Common myeloid progenitor, CD34-positive (primary cell): ENCODE data around the gene CDK5RAP2.

Experiments used
- CTCF ChIA-PET: fragments of 350-600 bp; sonication (Branson Sonifier 250); formaldehyde crosslinking; loops from one replicate; lab custom pipeline; 2021; ENCODE audit warnings: antibody characterized with exemption; lab: Charles Lee
- POLR2A ChIA-PET: fragments of 350-600 bp; sonication (Branson Sonifier 250); formaldehyde crosslinking; loops from one replicate; lab custom pipeline; 2021; ENCODE audit warnings: antibody characterized with exemption; lab: Charles Lee
- DNase-seq, 3 donors: peaks; one replicate each; pipeline versions ENCODE4 v3.0.0 to v3.0.0-alpha.2; 2013
- H3K27ac ChIP-seq, 2 experiments: 1 replicate in 1 of 2; 2 replicates in 1 of 2; pipeline ENCODE4 v1.7.0; 2013; ENCODE audit warnings: inconsistent platforms in 2 of 2, low read length in 2 of 2, mild to moderate bottlenecking in 2 of 2, low read depth in 1 of 2, moderate library complexity in 1 of 2; ENCODE audit not compliant: severe bottlenecking in 2 of 2, insufficient read depth in 1 of 2, poor library complexity in 1 of 2
- H3K27me3 ChIP-seq, 5 experiments: replicated peaks in 2 of 5; 1 replicate in 3 of 5; 2 replicates in 2 of 5; pipeline versions ENCODE4 v1.6.1 to v1.7.0; 2013; ENCODE audit warnings: low read length in 4 of 5, mild to moderate bottlenecking in 2 of 5, moderate library complexity in 2 of 5, inconsistent platforms in 1 of 5; ENCODE audit not compliant: insufficient read depth in 5 of 5, control insufficient read depth in 4 of 5
- H3K36me3 ChIP-seq, 4 experiments: 1 replicate in 2 of 4; 2 replicates in 2 of 4; pipeline versions ENCODE4 v1.6.1 to v1.7.0; 2013; ENCODE audit warnings: low read length in 3 of 4, control low read depth in 1 of 4, mild to moderate bottlenecking in 1 of 4; ENCODE audit not compliant: control insufficient read depth in 4 of 4, insufficient read depth in 4 of 4
- H3K4me1 ChIP-seq, 4 experiments: 1 replicate in 3 of 4; 2 replicates in 1 of 4; pipeline versions ENCODE4 v1.6.1 to v1.7.1; 2013; ENCODE audit warnings: low read length in 3 of 4, mild to moderate bottlenecking in 3 of 4, control low read depth in 1 of 4, inconsistent platforms in 1 of 4, moderate library complexity in 1 of 4; ENCODE audit not compliant: control insufficient read depth in 4 of 4, insufficient read depth in 4 of 4; ENCODE audit errors: control extremely low read depth in 1 of 4
- H3K4me3 ChIP-seq, 7 experiments: 1 replicate in 4 of 7; 2 replicates in 3 of 7; pipeline versions ENCODE4 v1.5.1 to v1.7.0; 2013; ENCODE audit warnings: mild to moderate bottlenecking in 7 of 7, low read length in 6 of 7, moderate library complexity in 6 of 7, inconsistent platforms in 2 of 7, low read depth in 2 of 7, control low read depth in 1 of 7; ENCODE audit not compliant: insufficient read depth in 4 of 7, control insufficient read depth in 1 of 7; ENCODE audit errors: extremely low read depth in 1 of 7
- H3K9me3 ChIP-seq, 5 experiments: 1 replicate in 4 of 5; 2 replicates in 1 of 5; pipeline versions ENCODE4 v1.6.1 to v1.7.1; 2013; ENCODE audit warnings: low read length in 4 of 5, mild to moderate bottlenecking in 2 of 5, inconsistent platforms in 1 of 5, low read depth in 1 of 5, moderate library complexity in 1 of 5; ENCODE audit not compliant: control insufficient read depth in 4 of 5, insufficient read depth in 2 of 5; ENCODE audit errors: control extremely low read depth in 1 of 5
- WGBS: methylation state at CpG from one replicate; pipeline ENCODE4 v1.1.5; 2013; ENCODE audit not compliant: insufficient coverage; 5-methylcytosine and 5-hydroxymethylcytosine counted together

CDK5RAP2 gene

DNA sequence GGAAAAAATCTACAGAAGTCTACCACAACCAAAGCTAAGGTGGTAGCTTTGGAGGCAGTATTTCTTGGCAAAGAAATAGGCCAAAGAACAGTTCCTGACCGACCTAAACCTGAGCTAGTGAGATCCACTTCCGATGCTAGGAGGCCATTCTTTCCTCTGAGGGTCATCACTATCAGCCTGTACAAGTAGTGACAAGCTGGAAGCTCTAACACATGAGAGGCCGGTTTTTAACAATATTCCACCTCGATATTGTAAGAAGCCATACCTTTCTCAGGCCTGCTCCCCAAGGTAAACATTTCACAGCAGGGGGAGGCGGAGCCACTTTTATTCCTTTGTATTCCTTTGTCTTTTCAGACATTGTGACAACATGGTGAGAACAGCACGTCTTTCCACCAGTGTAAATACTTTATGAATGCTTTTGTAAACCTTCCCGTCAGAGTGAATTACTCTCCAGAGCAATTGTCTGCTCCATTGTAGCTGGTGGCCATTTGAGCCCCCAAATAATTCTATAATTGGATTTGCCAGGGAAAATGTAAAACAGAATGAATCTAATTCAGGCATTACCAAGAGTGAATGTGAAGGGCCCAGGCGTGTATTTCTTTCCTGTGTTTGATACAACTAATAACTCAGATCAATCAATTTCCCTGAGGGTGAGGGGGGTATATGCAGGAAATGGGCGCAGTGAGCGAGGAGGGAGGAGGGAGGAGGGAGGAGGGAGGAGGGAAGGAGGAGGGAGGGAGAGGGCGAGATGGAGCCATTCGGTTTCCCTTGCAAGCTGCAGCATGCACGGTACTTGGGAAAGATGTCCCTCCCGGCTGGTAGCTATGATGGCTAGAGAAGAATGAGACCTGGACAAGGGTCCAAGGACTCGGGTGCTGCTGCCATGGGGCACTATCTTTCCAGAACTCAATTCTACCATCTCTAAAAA lies 166.6 kb downstream of the CDK5RAP2 start:
- peaks cover 19 to 57% (median 35%) of the 10 kb centered on the region in 4 experiments for H3K36me3 ChIP-seq
- no peaks in the 10 kb centered on the region for H3K27me3 ChIP-seq
- DNase-seq, result no peak
- WGBS, result 95% methylated on average over 12 of the region's 15 CpGs
- ChIA-PET CTCF (interaction anchor here (1.8 kb wide), 1 partner anchor 12 kb away, joined by 8 read pairs; no protein-coding TSS in a partner anchor), POLR2A (no interaction called here)
- no peak overlapping the region for H3K27ac ChIP-seq
- no peaks in the 10 kb centered on the region for H3K9me3 ChIP-seq
- no peak overlapping the region for H3K4me3 ChIP-seq
- no peaks in the 10 kb centered on the region for H3K4me1 ChIP-seq

DNA sequence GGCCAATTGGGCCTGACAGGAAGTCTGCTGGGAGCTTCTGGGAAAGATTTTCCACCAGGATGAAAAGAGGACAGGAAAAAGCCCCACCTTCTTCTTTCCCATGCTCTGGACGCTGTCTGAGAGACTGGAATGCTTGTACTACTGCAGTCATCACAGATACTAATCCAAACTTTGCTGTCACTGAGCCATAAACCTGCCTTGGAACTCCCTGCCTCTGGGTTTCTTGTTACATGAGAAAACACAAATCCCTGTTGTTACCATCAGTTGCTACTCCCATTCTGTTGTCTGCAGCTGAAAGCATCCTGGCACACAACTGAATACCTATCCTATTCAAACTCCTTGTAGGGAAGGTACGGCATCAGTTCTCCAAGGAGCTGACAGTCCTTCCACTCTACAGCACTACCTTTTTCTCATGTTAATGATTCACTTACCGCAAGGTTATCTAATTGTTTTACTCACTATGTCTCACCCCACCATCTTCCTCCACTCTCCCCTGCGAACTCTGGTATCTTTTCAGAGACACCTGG lies 167.5 kb downstream of the CDK5RAP2 start:
- Histone ChIP-seq H3K27me3 (no peaks in the 10 kb centered on the region), H3K36me3 (peaks cover 18 to 65% (median 40%) of the 10 kb centered on the region in 4 experiments), H3K27ac (no peak overlapping the region), H3K9me3 (no peaks in the 10 kb centered on the region), H3K4me1 (no peaks in the 10 kb centered on the region), H3K4me3 (no peak overlapping the region)
- 100% methylated on average over 4 of the region's 4 CpGs for WGBS
- CTCF ChIA-PET, result interaction anchor here (1.8 kb wide), 1 partner anchor 13 kb away, joined by 8 read pairs; no protein-coding TSS in a partner anchor
- DNase-seq, result no peak
- POLR2A ChIA-PET, result no interaction called here

DNA sequence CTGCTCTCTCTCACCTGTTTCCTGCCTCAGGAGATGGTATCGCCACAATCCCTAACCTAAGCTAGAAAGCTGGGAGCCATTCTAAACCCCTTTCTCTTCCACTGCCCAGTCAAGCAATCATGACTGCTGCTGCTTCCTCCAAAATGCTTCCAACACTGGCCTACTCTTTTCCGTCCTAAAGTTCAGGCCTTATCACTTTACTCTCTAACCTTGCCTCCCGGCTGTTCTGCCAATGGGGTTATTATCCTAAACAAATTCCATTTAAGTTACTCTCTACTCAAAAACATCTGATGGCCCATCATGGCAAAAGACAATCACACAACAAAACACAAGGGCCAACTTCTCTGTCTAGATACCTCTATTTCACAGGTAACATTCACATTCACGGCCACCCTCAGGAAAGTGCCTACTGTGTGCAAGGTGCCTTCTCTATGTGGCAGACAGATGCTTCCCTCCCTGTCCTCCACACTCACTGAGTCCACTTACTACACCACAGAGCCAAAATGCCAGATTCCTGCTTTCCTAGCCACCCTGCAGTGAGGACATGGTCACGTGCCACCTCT lies 168.0 kb downstream of the CDK5RAP2 start:
- Histone ChIP-seq H3K4me1 (no peaks in the 10 kb centered on the region), H3K36me3 (peaks cover 21 to 65% (median 40%) of the 10 kb centered on the region in 4 experiments), H3K4me3 (no peak overlapping the region), H3K27ac (no peak overlapping the region), H3K27me3 (no peaks in the 10 kb centered on the region), H3K9me3 (no peaks in the 10 kb centered on the region)
- ChIA-PET POLR2A (no interaction called here), CTCF (interaction anchor here (1.3 kb wide), 1 partner anchor 65 kb away, joined by 3 read pairs; no protein-coding TSS in a partner anchor)
- DNase-seq, result no peak
- 100% methylated on average over 4 of the region's 5 CpGs for WGBS

DNA sequence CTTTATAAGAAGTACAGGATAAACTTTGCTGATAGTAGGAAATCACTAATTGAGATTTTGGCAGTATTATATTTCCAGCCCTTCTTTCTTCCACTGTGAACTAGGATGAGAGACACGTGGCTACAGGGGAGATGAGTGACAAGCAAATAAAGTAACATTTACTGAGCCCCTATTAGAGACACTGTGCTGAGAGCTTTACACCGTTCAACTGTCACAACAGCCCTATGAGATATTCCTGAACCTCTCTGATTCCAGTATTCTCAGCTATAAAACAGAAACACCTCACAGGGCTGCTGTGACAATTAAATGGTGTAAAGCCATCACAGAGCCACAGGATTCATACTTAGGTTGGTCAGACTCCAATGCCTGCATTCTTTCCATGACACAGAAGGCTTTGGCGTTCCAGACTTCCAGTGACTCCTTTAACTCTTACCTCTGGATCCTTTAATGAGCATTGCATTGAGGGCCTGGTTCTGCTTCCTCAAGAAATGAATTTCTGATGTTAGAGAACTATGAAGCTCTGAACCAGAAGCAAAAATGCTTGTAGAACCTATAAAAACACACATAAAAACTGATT lies 169.0 kb downstream of the CDK5RAP2 start:
- WGBS, result 90% methylated on average over 2 of the region's 3 CpGs
- H3K4me3 ChIP-seq, result no peak overlapping the region
- ChIA-PET CTCF (interaction anchor here (1.3 kb wide), 1 partner anchor 66 kb away, joined by 3 read pairs; no protein-coding TSS in a partner anchor), POLR2A (no interaction called here)
- no peak for DNase-seq
- H3K27ac ChIP-seq, result no peak overlapping the region
- H3K27me3 ChIP-seq, result no peaks in the 10 kb centered on the region
- no peaks in the 10 kb centered on the region for H3K9me3 ChIP-seq
- H3K4me1 ChIP-seq, result no peaks in the 10 kb centered on the region
- H3K36me3 ChIP-seq, result peaks cover 26 to 71% (median 44%) of the 10 kb centered on the region in 4 experiments

DNA sequence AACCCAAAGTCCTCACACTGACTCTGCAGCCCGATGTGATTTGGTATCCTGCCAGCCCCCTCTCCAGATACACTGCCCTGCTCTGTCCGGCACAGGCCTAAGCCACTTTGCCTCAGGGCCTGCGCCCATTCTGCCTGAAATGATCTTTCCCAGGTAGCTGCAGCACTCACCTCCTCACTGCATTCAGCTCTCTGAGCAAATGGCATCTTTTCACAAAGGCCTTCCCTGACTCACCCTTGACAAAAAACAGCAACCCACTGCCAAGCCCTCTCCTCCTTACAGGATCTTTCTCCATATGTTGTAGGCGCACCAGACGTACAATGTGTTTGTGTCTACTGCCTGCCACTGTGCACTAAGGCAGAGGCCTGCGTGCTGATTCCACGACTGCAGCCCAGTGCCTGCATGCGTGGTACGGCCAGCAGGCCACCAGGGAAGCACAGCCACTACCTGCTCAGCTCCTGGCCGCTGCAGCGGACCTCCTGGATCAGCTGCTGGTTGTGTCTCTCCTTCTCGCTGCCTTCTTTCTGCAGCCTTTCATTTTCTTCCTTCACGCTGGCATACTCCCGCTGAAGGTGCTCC lies 171.2 kb downstream of the CDK5RAP2 start:
- Histone ChIP-seq H3K4me1 (no peaks in the 10 kb centered on the region), H3K4me3 (no peak overlapping the region), H3K9me3 (no peaks in the 10 kb centered on the region), H3K36me3 (peaks cover 19 to 78% (median 50%) of the 10 kb centered on the region in 4 experiments), H3K27me3 (no peaks in the 10 kb centered on the region), H3K27ac (no peak overlapping the region)
- WGBS, result 96% methylated on average over 14 of the region's 14 CpGs
- no peak for DNase-seq
- POLR2A ChIA-PET, result no interaction called here
- CTCF ChIA-PET, result no interaction called here

DNA sequence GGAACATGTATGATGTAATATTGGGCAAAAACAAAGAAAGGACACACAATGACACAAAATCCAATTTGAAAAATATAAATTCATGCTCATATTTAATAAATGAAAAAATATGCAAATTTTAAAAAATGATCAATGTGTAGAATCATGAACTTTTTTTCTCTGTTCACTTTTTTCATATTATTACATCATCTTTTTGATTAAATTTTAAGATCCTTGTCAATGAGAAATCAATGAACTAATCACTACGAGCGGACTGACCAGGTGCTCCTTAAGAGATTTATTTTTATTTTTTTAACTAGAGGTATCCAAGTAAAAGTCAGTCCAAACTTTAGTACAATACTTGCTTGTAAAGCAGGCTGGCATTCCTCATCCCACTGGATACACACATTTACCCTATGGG lies 174.1 kb downstream of the CDK5RAP2 start:
- Histone ChIP-seq H3K4me3 (no peak overlapping the region), H3K27me3 (no peaks in the 10 kb centered on the region), H3K27ac (no peak overlapping the region), H3K4me1 (no peaks in the 10 kb centered on the region), H3K36me3 (peaks cover 21 to 84% (median 57%) of the 10 kb centered on the region in 4 experiments), H3K9me3 (no peaks in the 10 kb centered on the region)
- WGBS, result no CpG with 5 or more reads among the region's 2 CpGs
- CTCF ChIA-PET, result no interaction called here
- POLR2A ChIA-PET, result no interaction called here
- DNase-seq, result no peak
